Measurements from ENCODE around the gene USP38. TPM values are rescaled to one million over a fixed set of nuclear protein-coding genes. Genes with fewer than 3 reads are reported as not detected.

Gene USP38
- total RNA-seq, 2 experiments from 2014 or later = 22.0 to 22.6 TPM

Other genes with a start within 250 kb of the USP38 start
- gene GAB1, start 152.0 kb downstream of the USP38 start, total RNA-seq = under 1 TPM; 0.37 to 0.79 TPM

All from activated CD8-positive, alpha-beta T cell treated with anti-CD3 and anti-CD28 coated beads, Interleukin-2, amount 10 ng/mL, durations not matched to agents 7 days and 5 days (primary cell).